OCI-LY7 (cell line): ENCODE data around the gene DPF3. TPM values are rescaled to one million over a fixed set of nuclear protein-coding genes. Genes with fewer than 3 reads are reported as not detected.

Source experiments
- BruUV-seq: library from RNA; stranded (reverse); fragments of 400-500 nt; replicated peaks from 2 replicates; lab custom pipeline; 2021; lab: Mats Ljungman, UMichigan
- CTCF ChIA-PET: fragments of 300-600 bp; sonication (Branson Sonifier 250); formaldehyde crosslinking; loops from one replicate; lab custom pipeline; 2022; ENCODE audit warnings: antibody characterized with exemption; ENCODE audit not compliant: unreplicated experiment; lab: Charles Lee
- POLR2A ChIA-PET: fragments of 300-600 bp; sonication (Branson Sonifier 250); formaldehyde crosslinking; loops from one replicate; lab custom pipeline; 2022; ENCODE audit warnings: antibody characterized with exemption; lab: Charles Lee
- DNase-seq: peaks from one replicate; pipeline ENCODE4 v3.0.0-alpha.2; 2015; ENCODE audit warnings: low spot score
- H2AFZ ChIP-seq: fragments of 200-600 bp; sonication (generic), shearing (Covaris generic); 2 replicates; pipeline ENCODE4 v1.6.1; 2014; ENCODE audit warnings: mild to moderate bottlenecking, antibody characterized with exemption, low read length, moderate library complexity
- H3K27ac ChIP-seq: fragments of 200-600 bp; sonication (generic); 2 replicates; pipeline ENCODE4 v1.5.1; 2014; ENCODE audit warnings: mixed run types, low read depth, mild to moderate bottlenecking, moderate library complexity, low read length, inconsistent platforms; ENCODE audit not compliant: poor library complexity, severe bottlenecking
- H3K36me3 ChIP-seq: fragments of 200-600 bp; sonication (generic); 2 replicates; pipeline ENCODE4 v1.6.1; 2014; ENCODE audit warnings: mild to moderate bottlenecking, antibody characterized with exemption, low read length, moderate library complexity, mixed read lengths; ENCODE audit not compliant: insufficient read depth
- H3K4me1 ChIP-seq: fragments of 200-600 bp; sonication (generic); 2 replicates; pipeline ENCODE4 v1.5.1; 2014; ENCODE audit warnings: mild to moderate bottlenecking, low read length; ENCODE audit not compliant: insufficient read depth, poor library complexity, severe bottlenecking
- H3K4me2 ChIP-seq: fragments of 200-600 bp; sonication (generic); 2 replicates; pipeline ENCODE4 v1.6.1; 2014; ENCODE audit warnings: mild to moderate bottlenecking, low read length
- H3K4me3 ChIP-seq: fragments of 200-600 bp; sonication (generic); 2 replicates; pipeline ENCODE4 v1.5.1; 2014; ENCODE audit warnings: mild to moderate bottlenecking, low read depth, low read length; ENCODE audit not compliant: poor library complexity, severe bottlenecking
- H3K79me2 ChIP-seq: fragments of 200-600 bp; sonication (generic); 2 replicates; pipeline ENCODE4 v1.6.1; 2016; ENCODE audit warnings: low read depth, mild to moderate bottlenecking, low read length, moderate library complexity, mixed read lengths; ENCODE audit not compliant: insufficient read depth
- H3K9me2 ChIP-seq: fragments of 200-600 bp; sonication (generic); 2 replicates; pipeline ENCODE4 v1.6.1; 2016; ENCODE audit warnings: mild to moderate bottlenecking, low read length, mixed read lengths; ENCODE audit not compliant: insufficient read depth
- H3K9me3 ChIP-seq: fragments of 200-600 bp; sonication (generic); 2 replicates; pipeline ENCODE4 v1.6.1; 2014; ENCODE audit warnings: mild to moderate bottlenecking, mixed run types, low read length, mixed read lengths
- H4K20me1 ChIP-seq: fragments of 200-600 bp; sonication (generic); 2 replicates; pipeline ENCODE4 v1.6.1; 2014; ENCODE audit warnings: mild to moderate bottlenecking, antibody characterized with exemption, low read length, moderate library complexity, mixed read lengths; ENCODE audit not compliant: insufficient read depth
- CTCF ChIP-seq: fragments of 200-600 bp; sonication (generic); conservative IDR thresholded peaks from 2 replicates; pipeline ENCODE4 v1.5.1; 2014; ENCODE audit warnings: mild to moderate bottlenecking, antibody characterized with exemption, low read length, moderate library complexity, mixed read lengths
- EZH2phosphoT487 ChIP-seq: fragments of 200-600 bp; sonication (generic); IDR thresholded peaks from 2 replicates; pipeline ENCODE4 v1.6.1; 2018; ENCODE audit warnings: low read depth, borderline replicate concordance, mild to moderate bottlenecking, mixed run types, antibody characterized with exemption, low read length, moderate library complexity, mixed read lengths
- intact Hi-C: fragments of 100-400 bp; cut with micrococcal nuclease; formaldehyde crosslinking; loops from one replicate; pipeline ENCODE4 v1.10.0; 2022; ENCODE audit not compliant: unreplicated experiment
- total RNA-seq, 2 experiments: library from RNA; depleted of rRNA in 1 of 2; stranded (reverse); fragments of >200 nt in 1 of 2; shearing (Covaris generic) in 1 of 2; gene quantifications; 2 replicates each; pipeline ENCODE4 v1.2.3, GENCODE V29; 2014 to 2022

The DPF3 gene
- total RNA-seq, 2 experiments from 2014 or later, result 0.42 TPM; not detected in 1

DNA sequence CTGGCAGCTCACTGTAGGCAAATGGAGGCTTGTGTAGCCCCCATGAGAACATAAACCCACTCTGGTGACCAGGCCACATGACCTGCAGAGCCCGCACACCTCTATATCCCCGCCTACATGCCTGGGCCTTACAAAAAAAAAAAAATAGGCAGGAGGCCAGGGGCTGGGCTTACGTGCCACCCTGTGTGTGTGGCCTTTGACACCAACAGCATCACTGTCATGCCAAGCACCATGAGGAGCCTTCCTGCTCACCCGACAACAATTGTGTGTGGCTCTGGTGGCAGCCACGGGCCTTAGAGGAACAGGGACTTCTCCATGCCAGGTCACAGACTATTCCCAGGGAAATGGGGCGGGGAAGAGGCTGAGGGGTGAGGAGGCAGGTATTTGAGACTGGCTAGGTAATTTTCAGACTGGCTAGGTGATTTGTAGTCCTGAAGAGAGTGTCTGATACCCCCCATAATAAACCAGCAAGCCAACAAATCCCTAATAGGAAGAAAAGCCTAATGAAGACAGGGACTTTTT lies 140.0 kb downstream of the DPF3 start:
- Histone ChIP-seq H4K20me1 (no peaks in the 10 kb centered on the region), H3K79me2 (no peaks in the 10 kb centered on the region), H3K9me3 (peaks cover 8% of the 10 kb centered on the region; the same call in 1 of the 2 replicates), H3K27ac (no peak overlapping the region), H3K4me3 (no peak overlapping the region), H3K9me2 (no peaks in the 10 kb centered on the region), H3K4me2 (no peak overlapping the region), H3K36me3 (no peaks in the 10 kb centered on the region), H3K4me1 (no peaks in the 10 kb centered on the region), H2AFZ (no peak overlapping the region)
- DNase-seq, result no peak
- ChIA-PET CTCF (no interaction called here), POLR2A (interaction anchor here (0.6 kb wide), 1 partner anchor 16 kb away, joined by 3 read pairs; no protein-coding TSS in a partner anchor)
- intact Hi-C loops, result no loop called here
- TF ChIP-seq CTCF, result no peak
- TF ChIP-seq EZH2phosphoT487, result no peak
- BruUV-seq, result no TSS peak

DNA sequence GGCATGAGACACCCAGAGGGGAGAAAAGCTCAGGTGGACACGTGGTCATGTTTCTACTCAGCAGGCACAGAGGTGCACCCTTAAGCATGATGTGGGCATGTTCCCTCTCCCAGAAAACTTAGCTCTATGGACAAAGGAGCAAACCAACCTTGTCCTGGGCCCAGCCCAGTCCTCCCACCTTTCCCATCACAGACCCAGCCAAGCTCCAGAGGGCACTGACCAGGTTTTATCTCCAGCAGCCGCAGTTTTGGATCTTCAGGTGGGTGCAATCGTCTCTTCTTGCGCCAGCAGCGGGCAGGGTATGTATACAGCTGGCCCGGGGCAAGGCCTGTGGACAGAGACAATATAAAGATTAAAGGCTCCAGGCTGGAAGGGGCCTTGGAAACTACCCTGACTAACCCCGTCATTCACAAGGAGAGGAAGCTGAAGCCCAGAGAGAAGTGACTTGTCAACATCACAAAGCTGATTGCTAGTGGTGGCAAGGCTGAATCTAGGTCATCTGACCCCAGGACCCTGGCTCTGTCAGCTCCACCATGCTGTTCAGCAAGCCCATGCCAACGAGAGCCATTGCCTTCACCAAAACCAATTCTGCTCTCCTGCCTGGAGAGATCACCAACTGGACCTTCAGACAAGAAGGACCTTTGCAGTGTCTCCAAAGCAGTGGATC lies 140.7 kb downstream of the DPF3 start:
- no peak overlapping the region for H2AFZ ChIP-seq
- TF ChIP-seq CTCF, result no peak
- no peaks in the 10 kb centered on the region for H3K9me2 ChIP-seq
- H3K4me1 ChIP-seq, result no peaks in the 10 kb centered on the region
- no peaks in the 10 kb centered on the region for H3K79me2 ChIP-seq
- intact Hi-C loops, result no loop called here
- BruUV-seq, result no TSS peak
- H3K27ac ChIP-seq, result no peak overlapping the region
- ChIA-PET CTCF (no interaction called here), POLR2A (interaction anchor here (0.6 kb wide), 1 partner anchor 15 kb away, joined by 3 read pairs; no protein-coding TSS in a partner anchor)
- H4K20me1 ChIP-seq, result no peaks in the 10 kb centered on the region
- no peak overlapping the region for H3K4me2 ChIP-seq
- H3K9me3 ChIP-seq, result 0 out of 2 replicates have a peak, but pooled peaks cover under 1% of the 10 kb centered on the region
- no peak overlapping the region for H3K4me3 ChIP-seq
- no peak for DNase-seq
- H3K36me3 ChIP-seq, result no peaks in the 10 kb centered on the region

DNA sequence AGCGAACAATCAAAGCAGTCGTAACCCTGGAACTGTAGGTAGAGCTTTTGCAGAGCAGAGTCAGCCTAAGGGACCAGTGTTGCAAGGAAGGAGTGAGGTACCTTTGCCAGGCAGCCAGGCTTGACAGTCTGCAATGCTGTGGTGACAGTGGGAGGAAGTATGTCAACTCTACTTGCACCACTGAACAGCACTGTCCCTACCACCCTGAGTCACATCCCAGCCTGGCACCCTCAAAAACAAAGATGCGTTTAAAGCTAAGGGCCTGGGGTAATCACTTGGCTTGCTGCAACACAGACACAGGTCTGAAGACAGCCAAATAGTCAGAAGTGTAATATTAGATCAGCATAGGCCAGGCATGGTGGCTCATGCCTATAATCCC lies 141.9 kb downstream of the DPF3 start:
- no peaks in the 10 kb centered on the region for H3K36me3 ChIP-seq
- no peak overlapping the region for H2AFZ ChIP-seq
- no peak for TF ChIP-seq EZH2phosphoT487
- no peak for TF ChIP-seq CTCF
- no peaks in the 10 kb centered on the region for H4K20me1 ChIP-seq
- BruUV-seq, result no TSS peak
- H3K4me2 ChIP-seq, result no peak overlapping the region
- POLR2A ChIA-PET, result no interaction called here
- H3K4me1 ChIP-seq, result no peaks in the 10 kb centered on the region
- no peaks in the 10 kb centered on the region for H3K9me2 ChIP-seq
- no peak for DNase-seq
- no peaks in the 10 kb centered on the region for H3K9me3 ChIP-seq
- H3K4me3 ChIP-seq, result no peak overlapping the region
- intact Hi-C loops, result no loop called here
- CTCF ChIA-PET, result no interaction called here
- no peak overlapping the region for H3K27ac ChIP-seq
- H3K79me2 ChIP-seq, result no peaks in the 10 kb centered on the region
